ENCODE results near the gene GPC5. TPM values are rescaled to one million over a fixed set of nuclear protein-coding genes. Genes with fewer than 3 reads are reported as not detected.

The GPC5 gene
- total RNA-seq, 2 experiments from 2014 or later = 2.4 TPM; not detected in 1

DNA sequence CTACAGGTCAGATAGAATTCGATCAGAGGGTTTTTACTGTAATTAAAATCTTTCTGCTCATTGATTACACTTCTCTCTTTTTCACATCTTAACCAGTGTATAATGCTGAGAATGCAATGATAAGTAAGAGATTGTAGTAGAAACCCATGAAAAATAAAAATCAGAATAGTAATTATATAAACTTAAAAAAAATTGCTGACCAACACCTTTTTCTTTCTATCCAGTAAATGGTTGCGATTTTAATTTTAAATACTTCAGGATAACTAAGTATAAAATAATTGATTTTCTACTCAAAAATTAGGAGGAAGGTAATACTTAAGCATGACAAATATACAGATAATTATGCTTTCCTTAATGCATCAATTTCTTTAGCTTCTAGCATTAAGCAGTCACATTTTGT, 917.6 kb downstream of the GPC5 start:
- ChIA-PET POLR2A (interaction anchor here (0.5 to 1.1 kb wide), 9 partner anchors 8 to 415 kb away, joined by 3 to 4 read pairs (median 3); no protein-coding TSS in a partner anchor), CTCF (ENCODE audit: unreplicated experiment) (no interaction called here)
- intact Hi-C loops (cut with micrococcal nuclease; ENCODE audit: unreplicated experiment) = no loop called here
- TF ChIP-seq, protein P1, sequence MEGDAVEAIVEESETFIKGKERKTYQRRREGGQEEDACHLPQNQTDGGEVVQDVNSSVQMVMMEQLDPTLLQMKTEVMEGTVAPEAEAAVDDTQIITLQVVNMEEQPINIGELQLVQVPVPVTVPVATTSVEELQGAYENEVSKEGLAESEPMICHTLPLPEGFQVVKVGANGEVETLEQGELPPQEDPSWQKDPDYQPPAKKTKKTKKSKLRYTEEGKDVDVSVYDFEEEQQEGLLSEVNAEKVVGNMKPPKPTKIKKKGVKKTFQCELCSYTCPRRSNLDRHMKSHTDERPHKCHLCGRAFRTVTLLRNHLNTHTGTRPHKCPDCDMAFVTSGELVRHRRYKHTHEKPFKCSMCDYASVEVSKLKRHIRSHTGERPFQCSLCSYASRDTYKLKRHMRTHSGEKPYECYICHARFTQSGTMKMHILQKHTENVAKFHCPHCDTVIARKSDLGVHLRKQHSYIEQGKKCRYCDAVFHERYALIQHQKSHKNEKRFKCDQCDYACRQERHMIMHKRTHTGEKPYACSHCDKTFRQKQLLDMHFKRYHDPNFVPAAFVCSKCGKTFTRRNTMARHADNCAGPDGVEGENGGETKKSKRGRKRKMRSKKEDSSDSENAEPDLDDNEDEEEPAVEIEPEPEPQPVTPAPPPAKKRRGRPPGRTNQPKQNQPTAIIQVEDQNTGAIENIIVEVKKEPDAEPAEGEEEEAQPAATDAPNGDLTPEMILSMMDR (conservative IDR thresholded peaks at IDR 0.05; ENCODE audit: low read length) = no peak
- no peak for TF ChIP-seq EZH2phosphoT487 (IDR thresholded peaks at IDR 0.05; ENCODE audit: borderline replicate concordance, low read depth, low read length)
- Histone ChIP-seq H3K9me2 (ENCODE audit: insufficient read depth, low read length) (peaks cover 7% of the 10 kb centered on the region; the same call in 1 of the 2 replicates), H3K36me3 (ENCODE audit: insufficient read depth, low read length) (no peaks in the 10 kb centered on the region), H3K27ac (ENCODE audit: low read depth, low read length, poor library complexity, severe bottlenecking) (no peak overlapping the region), H3K9me3 (ENCODE audit: low read length) (0 out of 2 replicates have a peak, but pooled peaks cover 4% of the 10 kb centered on the region), H3K4me2 (ENCODE audit: low read length) (no peak overlapping the region), H2AFZ (ENCODE audit: low read length) (no peak overlapping the region), H3K79me2 (ENCODE audit: insufficient read depth, low read depth, low read length) (no peaks in the 10 kb centered on the region), H4K20me1 (ENCODE audit: insufficient read depth, low read length) (no peaks in the 10 kb centered on the region), H3K4me3 (ENCODE audit: low read depth, low read length, poor library complexity, severe bottlenecking) (no peak overlapping the region), H3K4me1 (ENCODE audit: insufficient read depth, low read length, poor library complexity, severe bottlenecking) (no peaks in the 10 kb centered on the region)
- DNase-seq (ENCODE audit: low spot score) = no peak
- BruUV-seq (replicated peaks) = no TSS peak

GRCh38 chr13:92317066-92317465, 918.6 kb downstream of the GPC5 start:
- TF ChIP-seq, protein P1 (conservative IDR thresholded peaks at IDR 0.05; ENCODE audit: low read length) = no peak
- TF ChIP-seq EZH2phosphoT487 (IDR thresholded peaks at IDR 0.05; ENCODE audit: borderline replicate concordance, low read depth, low read length) = no peak
- DNase-seq (ENCODE audit: low spot score) = no peak
- Histone ChIP-seq H2AFZ (ENCODE audit: low read length) (no peak overlapping the region), H3K9me2 (ENCODE audit: insufficient read depth, low read length) (peaks cover 7% of the 10 kb centered on the region; the same call in 1 of the 2 replicates), H3K4me1 (ENCODE audit: insufficient read depth, low read length, poor library complexity, severe bottlenecking) (no peaks in the 10 kb centered on the region), H4K20me1 (ENCODE audit: insufficient read depth, low read length) (no peaks in the 10 kb centered on the region), H3K36me3 (ENCODE audit: insufficient read depth, low read length) (no peaks in the 10 kb centered on the region), H3K4me3 (ENCODE audit: low read depth, low read length, poor library complexity, severe bottlenecking) (no peak overlapping the region), H3K79me2 (ENCODE audit: insufficient read depth, low read depth, low read length) (no peaks in the 10 kb centered on the region), H3K27ac (ENCODE audit: low read depth, low read length, poor library complexity, severe bottlenecking) (no peak overlapping the region), H3K4me2 (ENCODE audit: low read length) (no peak overlapping the region), H3K9me3 (ENCODE audit: low read length) (0 out of 2 replicates have a peak, but pooled peaks cover 4% of the 10 kb centered on the region)
- POLR2A ChIA-PET = interaction anchor here (0.6 kb wide), 1 partner anchor 511 kb away, joined by 6 read pairs; no protein-coding TSS in a partner anchor
- intact Hi-C loops (cut with micrococcal nuclease; ENCODE audit: unreplicated experiment) = no loop called here
- no TSS peak for BruUV-seq (replicated peaks)
- CTCF ChIA-PET (ENCODE audit: unreplicated experiment) = no interaction called here

DNA sequence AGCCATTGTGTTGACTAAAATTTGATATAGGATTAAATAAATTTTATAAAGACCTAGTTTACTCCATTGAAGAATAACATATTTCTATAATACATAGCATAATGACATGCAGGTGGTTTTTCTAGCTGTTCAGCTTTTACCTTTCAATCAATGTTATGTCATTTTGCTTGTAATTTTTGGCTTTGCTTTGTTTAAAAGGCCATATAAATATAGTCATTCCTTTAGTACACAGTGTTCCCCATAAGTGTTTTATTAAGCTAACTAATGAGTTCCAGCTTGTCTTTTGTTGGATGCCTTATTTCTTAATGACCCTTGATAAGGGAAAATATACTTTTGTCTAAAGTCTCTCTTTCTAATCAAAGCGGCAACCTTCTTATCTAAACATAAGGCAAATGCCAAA, 921.9 kb downstream of the GPC5 start:
- Histone ChIP-seq H3K4me1 (ENCODE audit: insufficient read depth, low read length, poor library complexity, severe bottlenecking) (no peaks in the 10 kb centered on the region), H3K9me3 (ENCODE audit: low read length) (no peaks in the 10 kb centered on the region), H3K4me2 (ENCODE audit: low read length) (no peak overlapping the region), H3K9me2 (ENCODE audit: insufficient read depth, low read length) (no peaks in the 10 kb centered on the region), H3K36me3 (ENCODE audit: insufficient read depth, low read length) (no peaks in the 10 kb centered on the region), H3K4me3 (ENCODE audit: low read depth, low read length, poor library complexity, severe bottlenecking) (no peak overlapping the region), H3K27ac (ENCODE audit: low read depth, low read length, poor library complexity, severe bottlenecking) (no peak overlapping the region), H3K79me2 (ENCODE audit: insufficient read depth, low read depth, low read length) (no peaks in the 10 kb centered on the region), H4K20me1 (ENCODE audit: insufficient read depth, low read length) (no peaks in the 10 kb centered on the region), H2AFZ (ENCODE audit: low read length) (no peak overlapping the region)
- ChIA-PET CTCF (ENCODE audit: unreplicated experiment) (interaction anchor here (0.5 kb wide), 1 partner anchor 803 kb away, joined by 3 read pairs; no protein-coding TSS in a partner anchor), POLR2A (interaction anchor here (0.6 to 1.1 kb wide), 5 partner anchors 14 to 420 kb away, joined by 3 to 4 read pairs (median 3); no protein-coding TSS in a partner anchor)
- DNase-seq (ENCODE audit: low spot score) = no peak
- BruUV-seq (replicated peaks) = no TSS peak
- intact Hi-C loops (cut with micrococcal nuclease; ENCODE audit: unreplicated experiment) = no loop called here
- TF ChIP-seq EZH2phosphoT487 (IDR thresholded peaks at IDR 0.05; ENCODE audit: borderline replicate concordance, low read depth, low read length) = no peak
- TF ChIP-seq, protein P1 (conservative IDR thresholded peaks at IDR 0.05; ENCODE audit: low read length) = no peak

All from OCI-LY7 (cell line).